HEK293 (cell line): ENCODE measurements around the gene CYP4F8.

Experiments
- CTCF ChIA-PET: fragments of 350-600 bp; formaldehyde crosslinking; extraction: SDS; loops from one replicate; lab custom pipeline; 2021; ENCODE audit warnings: antibody characterized with exemption; lab: Yijun Ruan, JAX
- POLR2A ChIA-PET: fragments of 300-600 bp; formaldehyde crosslinking; extraction: SDS; loops from one replicate; lab custom pipeline; 2020; ENCODE audit warnings: antibody characterized with exemption, inconsistent platforms; lab: Yijun Ruan, JAX
- H3K27ac ChIP-seq: fragments of 200-500 bp; sonication (Bioruptor generic); 2 replicates; pipeline ENCODE4 v1.5.1; 2014; ENCODE audit warnings: low read depth, low read length, control low read depth, inconsistent platforms; ENCODE audit errors: extremely low read depth
- H3K36me3 ChIP-seq, 2 experiments: fragments of 200-500 bp in 1 of 2; sonication (Bioruptor generic) in 1 of 2; 1 replicate in 1 of 2; 2 replicates in 1 of 2; pipeline ENCODE4 v1.5.1; 2014 to 2017; ENCODE audit warnings: inconsistent platforms in 2 of 2, low read length in 2 of 2; ENCODE audit not compliant: control insufficient read depth in 2 of 2, insufficient read depth in 1 of 2
- H3K4me1 ChIP-seq: fragments of 200-500 bp; sonication (Bioruptor generic); 2 replicates; pipeline ENCODE4 v1.5.1; 2014; ENCODE audit warnings: mild to moderate bottlenecking, low read length, inconsistent platforms; ENCODE audit not compliant: control insufficient read depth, insufficient read depth
- H3K4me3 ChIP-seq: 2 replicates; pipeline ENCODE4 v1.5.1; 2011; ENCODE audit warnings: low read depth, mild to moderate bottlenecking, control low read depth, low read length, moderate library complexity
- H3K9me3 ChIP-seq: fragments of 200-500 bp; sonication (Bioruptor generic); 2 replicates; pipeline ENCODE4 v1.5.1; 2014; ENCODE audit warnings: low read depth, low read length, inconsistent platforms; ENCODE audit not compliant: control insufficient read depth, insufficient read depth
- AEBP2 ChIP-seq: fragments of 450-650 bp; formaldehyde crosslinking; IDR thresholded peaks from 2 replicates; pipeline ENCODE4 v1.5.1; 2016; ENCODE audit warnings: missing biosample characterization, missing genetic modification characterization, borderline replicate concordance
- GLIS2 ChIP-seq: fragments of 450-650 bp; formaldehyde crosslinking; IDR thresholded peaks from 2 replicates; pipeline ENCODE4 v1.5.1; 2016; ENCODE audit warnings: missing biosample characterization, missing genetic modification characterization
- HOXA7 ChIP-seq: sonication (generic); formaldehyde crosslinking; IDR thresholded peaks from 2 replicates; pipeline ENCODE4 v1.8.1; 2022; ENCODE audit warnings: missing genetic modification reagents, borderline replicate concordance
- KLF1 ChIP-seq: fragments of 450-650 bp; formaldehyde crosslinking; IDR thresholded peaks from 2 replicates; pipeline ENCODE4 v1.5.1; 2016; ENCODE audit warnings: missing biosample characterization, missing genetic modification characterization
- KLF17 ChIP-seq: fragments of 450-650 bp; formaldehyde crosslinking; IDR thresholded peaks from 2 replicates; pipeline ENCODE4 v1.5.1; 2016; ENCODE audit warnings: missing biosample characterization, missing genetic modification characterization
- MZF1 ChIP-seq: fragments of 450-650 bp; formaldehyde crosslinking; IDR thresholded peaks from 2 replicates; pipeline ENCODE4 v1.5.1; 2017; ENCODE audit warnings: missing biosample characterization, missing genetic modification characterization, borderline replicate concordance
- PRDM2 ChIP-seq: fragments of 450-650 bp; formaldehyde crosslinking; IDR thresholded peaks from 2 replicates; pipeline ENCODE4 v1.5.1; 2016; ENCODE audit warnings: missing biosample characterization, missing genetic modification characterization, borderline replicate concordance
- ZBTB10 ChIP-seq: fragments of 450-650 bp; formaldehyde crosslinking; IDR thresholded peaks from 2 replicates; pipeline ENCODE4 v1.5.1; 2016; ENCODE audit warnings: missing biosample characterization, missing genetic modification characterization
- ZBTB21 ChIP-seq: fragments of 450-650 bp; formaldehyde crosslinking; IDR thresholded peaks from 2 replicates; pipeline ENCODE4 v1.5.1; 2017; ENCODE audit warnings: missing biosample characterization, missing genetic modification characterization
- ZBTB44 ChIP-seq: fragments of 450-650 bp; IDR thresholded peaks from 2 replicates; pipeline ENCODE4 v1.5.1; 2018; ENCODE audit warnings: missing biosample characterization, mild to moderate bottlenecking, missing genetic modification characterization
- ZFHX2 ChIP-seq: fragments of 450-650 bp; formaldehyde crosslinking; conservative IDR thresholded peaks from 2 replicates; pipeline ENCODE4 v1.5.1; 2016; ENCODE audit warnings: missing biosample characterization, missing genetic modification characterization
- ZIC2 ChIP-seq: fragments of 450-650 bp; formaldehyde crosslinking; IDR thresholded peaks from 2 replicates; pipeline ENCODE4 v1.5.1; 2016; ENCODE audit warnings: missing biosample characterization, missing genetic modification characterization
- ZNF10 ChIP-seq: fragments of 450-650 bp; formaldehyde crosslinking; IDR thresholded peaks from 2 replicates; pipeline ENCODE4 v1.5.1; 2017; ENCODE audit warnings: missing biosample characterization, missing genetic modification characterization
- ZNF2 ChIP-seq: fragments of 450-650 bp; formaldehyde crosslinking; IDR thresholded peaks from 2 replicates; pipeline ENCODE4 v1.5.1; 2016; ENCODE audit warnings: missing biosample characterization, missing genetic modification characterization
- ZNF221 ChIP-seq: fragments of 450-650 bp; formaldehyde crosslinking; IDR thresholded peaks from 2 replicates; pipeline ENCODE4 v1.5.1; 2017; ENCODE audit warnings: missing biosample characterization, missing genetic modification characterization, borderline replicate concordance
- ZNF223 ChIP-seq: fragments of 450-650 bp; formaldehyde crosslinking; IDR thresholded peaks from 2 replicates; pipeline ENCODE4 v1.5.1; 2016; ENCODE audit warnings: missing biosample characterization, missing genetic modification characterization
- ZNF366 ChIP-seq: fragments of 450-650 bp; formaldehyde crosslinking; conservative IDR thresholded peaks from 2 replicates; pipeline ENCODE4 v1.5.1; 2016; ENCODE audit warnings: missing biosample characterization, missing genetic modification characterization
- ZNF501 ChIP-seq: fragments of 450-650 bp; formaldehyde crosslinking; IDR thresholded peaks from 2 replicates; pipeline ENCODE4 v1.5.1; 2016; ENCODE audit warnings: missing biosample characterization, missing genetic modification characterization
- ZNF704 ChIP-seq: fragments of 450-650 bp; formaldehyde crosslinking; IDR thresholded peaks from 2 replicates; pipeline ENCODE4 v1.5.1; 2016; ENCODE audit warnings: missing biosample characterization, missing genetic modification characterization
- ZNF76 ChIP-seq: fragments of 450-650 bp; formaldehyde crosslinking; IDR thresholded peaks from 2 replicates; pipeline ENCODE4; 2016; ENCODE audit warnings: low read depth, missing biosample characterization, missing genetic modification characterization, borderline replicate concordance

The CYP4F8 gene

GRCh38 chr19:15636026-15636425, 21.0 kb downstream of the CYP4F8 start:
- TF ChIP-seq ZNF221 (tag by site-specific recombination) (no peak), ZNF10 (tag by site-specific recombination) (no peak), ZIC2 (no peak), ZBTB10 (tag by site-specific recombination) (no peak), ZNF223 (tag by site-specific recombination) (no peak), ZNF2 (tag by site-specific recombination) (no peak), AEBP2 (tag by site-specific recombination) (no peak), ZBTB21 (tag by site-specific recombination) (no peak), GLIS2 (no peak), MZF1 (no peak), HOXA7 (CRISPR knock-in tag) (no peak), ZNF501 (tag by site-specific recombination) (no peak), ZBTB44 (tag by site-specific recombination) (no peak), ZNF366 (tag by site-specific recombination) (no peak), ZNF704 (tag by site-specific recombination) (no peak), KLF17 (tag by site-specific recombination) (no peak), PRDM2 (tag by site-specific recombination) (no peak), ZFHX2 (tag by site-specific recombination) (no peak), ZNF76 (tag by site-specific recombination) (no peak), KLF1 (tag by site-specific recombination) (no peak)
- ChIA-PET POLR2A (no interaction called here), CTCF (interaction anchor here (0.7 kb wide), 1 partner anchor 170 kb away, joined by 3 read pairs; no protein-coding TSS in a partner anchor)
- Histone ChIP-seq H3K27ac (no peak overlapping the region), H3K9me3 (no peaks in the 10 kb centered on the region), H3K4me3 (no peak overlapping the region), H3K36me3 (no peaks in the 10 kb centered on the region), H3K4me1 (no peaks in the 10 kb centered on the region)
